Forelimb muscle (tissue), 1 donor: ENCODE measurements around the gene MPV17L2. TPM values are rescaled to one million over a fixed set of nuclear protein-coding genes. Genes with fewer than 3 reads are reported as not detected.

Experiments used
- DNase-seq: peaks from one replicate; pipeline ENCODE4 v3.0.0-alpha.2; 2013; ENCODE audit warnings: low read depth
- polyA plus RNA-seq: library from polyadenylated mRNA; unstranded; fragments of 120-200 nt; gene quantifications from one replicate; pipeline ENCODE4 v1.2.1, GENCODE V29; 2013; ENCODE audit not compliant: insufficient read length

The MPV17L2 gene
- polyA plus RNA-seq, 1 donor, result 6.2 TPM

DNA sequence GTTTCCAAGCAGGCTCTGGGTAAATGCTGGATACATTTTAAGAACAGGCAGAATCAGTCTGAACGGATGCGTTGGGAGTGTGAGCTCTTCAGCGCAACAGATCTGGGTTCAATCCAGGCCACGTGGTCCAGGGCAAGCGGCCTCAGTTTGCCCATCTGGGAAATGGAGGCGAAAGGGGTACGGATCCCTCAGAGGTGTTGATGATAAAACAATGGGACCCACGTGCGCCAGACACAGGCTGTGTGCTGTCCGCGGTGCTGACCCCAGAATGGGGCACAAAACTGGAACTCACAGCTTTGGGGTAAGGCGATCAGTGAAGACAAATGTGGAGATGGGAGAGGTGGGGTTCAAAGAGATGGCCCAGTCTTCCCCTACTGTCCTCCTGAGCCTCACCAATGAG, 46.3 kb downstream of the MPV17L2 start:
- DNase-seq, result no peak

DNA sequence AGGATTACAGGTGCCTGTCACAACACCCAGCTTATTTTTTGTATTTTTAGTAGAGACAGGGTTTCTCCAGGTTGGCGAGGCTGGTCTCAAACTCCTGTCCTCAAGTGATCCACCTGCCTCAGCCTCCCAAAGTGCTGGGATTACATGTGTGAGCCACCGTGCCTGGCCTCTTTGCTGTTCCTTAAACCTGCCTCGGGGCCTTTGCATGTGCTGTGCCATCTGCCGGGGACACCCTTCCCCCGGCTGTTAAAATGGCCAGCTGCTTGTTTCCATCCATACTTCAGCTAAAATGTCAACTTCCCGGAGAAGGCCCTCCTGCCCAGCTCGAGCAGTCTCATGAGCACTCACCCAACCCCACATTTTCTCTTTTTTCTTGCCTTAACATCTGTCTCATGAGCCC, 52.3 kb downstream of the MPV17L2 start:
- DNase-seq, result no peak

Other genes starting within 250 kb of the MPV17L2 start
- gene KCNN1, start 226.1 kb upstream of the MPV17L2 start, polyA plus RNA-seq, result 0.97 TPM
- 4.8 TPM for gene ARRDC2, start 185.0 kb upstream of the MPV17L2 start, polyA plus RNA-seq
- gene IL12RB1, start 106.3 kb upstream of the MPV17L2 start, polyA plus RNA-seq, result 0.35 TPM
- gene MAST3, start 95.4 kb upstream of the MPV17L2 start, polyA plus RNA-seq, result 11.4 TPM
- 57.8 TPM for gene PIK3R2, start 40.1 kb upstream of the MPV17L2 start, polyA plus RNA-seq
- 0.11 TPM for gene IFI30, start 19.4 kb upstream of the MPV17L2 start, polyA plus RNA-seq
- 4.2 TPM for gene RAB3A, start 10.8 kb downstream of the MPV17L2 start, polyA plus RNA-seq
- 4.8 TPM for gene PDE4C, start 33.2 kb downstream of the MPV17L2 start, polyA plus RNA-seq
- gene IQCN, start 81.2 kb downstream of the MPV17L2 start, polyA plus RNA-seq, result 3.4 TPM
- gene JUND, start 88.4 kb downstream of the MPV17L2 start, polyA plus RNA-seq, result 129 TPM
- 87.8 TPM for gene LSM4, start 129.9 kb downstream of the MPV17L2 start, polyA plus RNA-seq
- 8.1 TPM for gene PGPEP1, start 147.4 kb downstream of the MPV17L2 start, polyA plus RNA-seq
- gene GDF15, start 192.9 kb downstream of the MPV17L2 start, polyA plus RNA-seq, result 0.30 TPM
- 1.6 TPM for gene LRRC25, start 204.4 kb downstream of the MPV17L2 start, polyA plus RNA-seq
- gene SSBP4, start 226.2 kb downstream of the MPV17L2 start, polyA plus RNA-seq, result 94.6 TPM
- gene ISYNA1, start 244.9 kb downstream of the MPV17L2 start, polyA plus RNA-seq, result 164 TPM